LNCAP (cell line): ENCODE data around the gene FAM186B.

Experiments
- CTCF ChIP-seq: fragments of 450-650 bp; IDR thresholded peaks from 2 replicates; pipeline ENCODE4 v1.5.1; 2017; ENCODE audit warnings: mild to moderate bottlenecking

FAM186B gene

DNA sequence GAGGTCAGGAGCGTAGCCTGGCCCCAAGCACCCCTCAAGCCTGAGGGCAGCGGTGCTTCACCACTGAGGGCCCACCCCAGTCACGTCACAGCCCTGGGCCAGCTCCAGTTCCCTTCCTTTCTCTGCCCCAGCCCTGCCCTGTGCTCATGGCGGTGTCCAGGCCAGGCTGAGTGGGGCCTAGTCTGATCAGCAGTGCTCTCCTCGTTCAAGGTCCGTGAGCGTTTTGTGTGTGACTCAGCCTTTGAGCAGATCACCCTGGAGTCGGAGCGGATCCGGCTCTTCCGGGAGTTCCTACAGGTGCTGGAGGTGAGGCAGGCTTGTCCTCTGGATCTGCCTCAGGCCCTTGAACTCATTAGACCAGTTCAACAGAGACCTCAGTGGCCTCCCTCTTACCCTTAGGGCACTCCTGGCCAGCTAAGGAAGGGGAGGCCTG is 36.9 kb upstream of the FAM186B start:
- no peak for TF ChIP-seq CTCF

DNA sequence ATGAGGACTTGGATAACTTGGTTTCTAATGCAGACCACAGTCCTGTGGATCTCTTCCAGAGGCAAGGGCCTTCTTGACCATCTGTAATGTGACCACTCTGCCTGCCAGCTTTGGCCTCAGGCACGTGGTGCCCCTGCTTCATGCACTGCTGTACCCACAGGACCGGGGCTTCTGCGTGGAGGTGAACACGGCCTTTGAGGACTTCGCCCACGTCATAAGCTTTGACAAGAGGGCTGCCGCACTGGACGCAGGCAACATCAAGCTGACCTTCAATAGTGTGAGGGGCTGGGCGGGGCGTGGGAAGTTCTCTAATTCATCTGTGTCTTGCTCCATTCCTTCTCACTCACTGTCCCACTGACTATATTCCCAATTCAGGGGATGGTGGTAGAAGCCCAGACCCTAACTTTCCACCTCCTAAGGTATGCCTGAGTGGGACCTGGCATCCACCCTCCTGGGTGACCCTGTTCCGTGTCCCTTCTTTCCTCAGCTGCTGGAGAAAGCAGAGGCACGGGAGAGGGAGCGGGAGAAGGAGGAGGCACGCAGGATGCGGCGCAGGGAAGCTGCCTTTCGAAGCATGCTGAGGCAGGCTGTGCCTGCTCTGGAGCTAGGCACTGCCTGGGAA is 36.4 kb upstream of the FAM186B start:
- TF ChIP-seq CTCF = no peak

DNA sequence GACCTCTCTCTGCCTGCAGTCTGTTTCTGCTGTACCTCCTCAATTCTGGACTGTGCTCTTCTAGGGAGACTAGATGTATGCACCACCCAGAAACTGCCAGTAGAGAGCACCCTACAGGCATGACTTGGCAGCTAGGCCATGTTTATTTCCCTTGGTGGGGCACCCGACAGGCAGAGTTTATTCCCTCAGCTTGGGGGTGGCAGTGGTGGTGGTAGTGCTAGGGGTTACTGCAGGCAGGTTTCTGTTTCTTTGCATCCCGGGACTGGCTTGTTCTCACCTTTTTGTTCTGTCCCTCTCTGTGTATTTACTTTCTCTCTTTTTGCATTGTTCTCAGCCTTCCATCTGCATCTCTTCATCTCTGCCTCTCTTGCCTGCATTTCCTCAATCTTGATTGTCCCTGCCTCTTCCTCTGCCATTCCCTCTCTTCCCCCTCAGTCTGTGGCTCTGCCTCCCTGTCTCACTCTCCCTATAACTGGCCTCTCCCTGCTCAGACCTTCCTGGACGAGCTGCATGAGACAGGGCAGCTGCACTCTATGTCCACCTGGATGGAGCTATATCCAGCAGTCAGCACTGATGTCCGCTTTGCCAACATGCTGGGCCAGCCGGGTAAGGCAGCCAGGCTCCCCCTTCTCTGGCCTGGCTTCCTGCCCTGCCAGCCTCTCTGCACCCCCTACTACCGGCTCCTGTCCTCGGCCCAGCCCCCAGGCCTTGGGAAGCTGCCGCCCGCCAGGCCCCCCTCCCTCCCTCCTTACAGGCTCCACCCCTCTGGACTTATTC is 31.7 kb upstream of the FAM186B start:
- peak; percentile 73 for TF ChIP-seq CTCF

- no peak for TF ChIP-seq CTCF
Measured at GRCh38 chr12:49636574-49636973, 31.1 kb upstream of the FAM186B start.

- no peak for TF ChIP-seq CTCF
Measured at GRCh38 chr12:49635656-49636055, 30.2 kb upstream of the FAM186B start.

DNA sequence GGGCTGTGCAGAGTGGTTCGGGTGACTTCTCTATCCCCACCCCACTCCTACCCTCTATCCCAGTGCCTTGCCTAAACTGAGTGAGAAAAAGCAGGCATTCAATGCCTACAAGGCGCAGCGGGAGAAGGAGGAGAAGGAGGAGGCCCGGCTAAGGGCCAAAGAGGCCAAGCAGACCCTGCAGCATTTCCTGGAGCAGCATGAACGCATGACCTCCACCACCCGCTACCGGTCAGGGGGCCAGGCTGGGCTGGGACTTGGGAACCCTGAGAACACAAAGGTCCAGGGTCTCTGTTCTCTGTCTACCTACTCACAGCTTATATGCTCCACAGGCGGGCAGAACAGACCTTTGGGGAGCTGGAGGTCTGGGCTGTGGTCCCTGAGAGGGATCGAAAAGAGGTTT is 29.6 kb upstream of the FAM186B start:
- TF ChIP-seq CTCF = no peak

GRCh38 chr12:49633703-49634345 is 28.4 kb upstream of the FAM186B start:
- no peak for TF ChIP-seq CTCF
